ENCODE measurements around the gene OSBPL3. TPM values are rescaled to one million over a fixed set of nuclear protein-coding genes. Genes with fewer than 3 reads are reported as not detected.

OSBPL3 gene
- total RNA-seq, 1 donor from 2014 or later, result 59.2 TPM

DNA sequence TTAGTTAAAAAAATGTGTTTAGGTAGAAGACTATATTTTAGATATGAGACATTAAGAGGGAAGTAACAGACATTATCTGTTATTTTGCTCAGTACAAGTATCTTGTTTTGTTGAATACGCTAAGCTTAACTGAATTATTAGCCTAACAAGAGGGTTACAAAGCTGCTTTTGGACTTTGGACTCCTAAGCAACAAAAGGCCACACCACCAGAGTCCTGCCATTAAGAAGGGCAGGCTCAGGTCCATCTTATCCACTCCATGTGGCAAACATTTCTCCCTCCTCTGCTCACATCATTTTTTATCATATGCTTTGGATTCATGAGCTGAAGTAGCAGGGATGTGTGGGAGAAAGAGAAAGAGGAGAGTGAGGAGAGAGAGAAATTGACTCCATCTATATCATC is 33.5 kb downstream of the OSBPL3 start:
- Histone ChIP-seq H3K4me1 (peaks cover 8% of the 10 kb centered on the region), H3K27me3 (no peaks in the 10 kb centered on the region), H3K9me3 (no peaks in the 10 kb centered on the region), H3K27ac (no peak overlapping the region), H3K4me3 (no peak overlapping the region), H3K36me3 (no peaks in the 10 kb centered on the region)
- no peak for DNase-seq (ENCODE audit: extremely low spot score in 2 of 2)
- no peak for TF ChIP-seq POLR2AphosphoS5 (IDR thresholded peaks at IDR 0.05; ENCODE audit: insufficient read depth in 1 of 2, low read depth in 1 of 2)
- TF ChIP-seq POLR2A (IDR thresholded peaks at IDR 0.05), result no peak
- TF ChIP-seq, protein P1, sequence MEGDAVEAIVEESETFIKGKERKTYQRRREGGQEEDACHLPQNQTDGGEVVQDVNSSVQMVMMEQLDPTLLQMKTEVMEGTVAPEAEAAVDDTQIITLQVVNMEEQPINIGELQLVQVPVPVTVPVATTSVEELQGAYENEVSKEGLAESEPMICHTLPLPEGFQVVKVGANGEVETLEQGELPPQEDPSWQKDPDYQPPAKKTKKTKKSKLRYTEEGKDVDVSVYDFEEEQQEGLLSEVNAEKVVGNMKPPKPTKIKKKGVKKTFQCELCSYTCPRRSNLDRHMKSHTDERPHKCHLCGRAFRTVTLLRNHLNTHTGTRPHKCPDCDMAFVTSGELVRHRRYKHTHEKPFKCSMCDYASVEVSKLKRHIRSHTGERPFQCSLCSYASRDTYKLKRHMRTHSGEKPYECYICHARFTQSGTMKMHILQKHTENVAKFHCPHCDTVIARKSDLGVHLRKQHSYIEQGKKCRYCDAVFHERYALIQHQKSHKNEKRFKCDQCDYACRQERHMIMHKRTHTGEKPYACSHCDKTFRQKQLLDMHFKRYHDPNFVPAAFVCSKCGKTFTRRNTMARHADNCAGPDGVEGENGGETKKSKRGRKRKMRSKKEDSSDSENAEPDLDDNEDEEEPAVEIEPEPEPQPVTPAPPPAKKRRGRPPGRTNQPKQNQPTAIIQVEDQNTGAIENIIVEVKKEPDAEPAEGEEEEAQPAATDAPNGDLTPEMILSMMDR (IDR thresholded peaks at IDR 0.05), result no peak
- intact Hi-C loops (cut with DNase I), result no loop called here

DNA sequence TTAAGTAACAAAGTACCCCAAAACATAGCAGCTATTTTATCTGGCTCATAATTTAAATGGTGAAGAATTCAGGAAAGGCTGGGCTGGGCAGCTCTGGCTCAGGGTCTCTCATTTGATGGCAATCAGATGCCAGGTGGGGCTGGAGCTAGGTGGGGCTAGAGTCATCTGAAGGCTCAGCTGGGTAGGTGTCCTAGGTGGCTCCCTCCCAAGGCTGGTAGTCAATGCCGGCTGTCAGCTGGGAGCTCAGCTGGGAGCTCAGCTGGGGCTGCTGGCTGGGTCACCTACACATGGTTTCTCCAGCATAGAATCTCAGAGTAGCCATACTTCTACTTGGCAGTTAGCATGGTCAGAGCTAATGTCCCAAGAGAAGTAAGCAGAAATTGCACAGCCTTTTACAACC is 34.1 kb downstream of the OSBPL3 start:
- Histone ChIP-seq H3K9me3 (no peaks in the 10 kb centered on the region), H3K27me3 (no peaks in the 10 kb centered on the region), H3K4me1 (peaks cover 8% of the 10 kb centered on the region), H3K4me3 (no peak overlapping the region), H3K27ac (no peak overlapping the region), H3K36me3 (no peaks in the 10 kb centered on the region)
- intact Hi-C loops (cut with DNase I), result no loop called here
- TF ChIP-seq, protein P1 (IDR thresholded peaks at IDR 0.05), result no peak
- TF ChIP-seq POLR2AphosphoS5 (IDR thresholded peaks at IDR 0.05; ENCODE audit: insufficient read depth in 1 of 2, low read depth in 1 of 2), result no peak
- TF ChIP-seq POLR2A (IDR thresholded peaks at IDR 0.05), result no peak
- DNase-seq (ENCODE audit: extremely low spot score in 2 of 2), result no peak

DNA sequence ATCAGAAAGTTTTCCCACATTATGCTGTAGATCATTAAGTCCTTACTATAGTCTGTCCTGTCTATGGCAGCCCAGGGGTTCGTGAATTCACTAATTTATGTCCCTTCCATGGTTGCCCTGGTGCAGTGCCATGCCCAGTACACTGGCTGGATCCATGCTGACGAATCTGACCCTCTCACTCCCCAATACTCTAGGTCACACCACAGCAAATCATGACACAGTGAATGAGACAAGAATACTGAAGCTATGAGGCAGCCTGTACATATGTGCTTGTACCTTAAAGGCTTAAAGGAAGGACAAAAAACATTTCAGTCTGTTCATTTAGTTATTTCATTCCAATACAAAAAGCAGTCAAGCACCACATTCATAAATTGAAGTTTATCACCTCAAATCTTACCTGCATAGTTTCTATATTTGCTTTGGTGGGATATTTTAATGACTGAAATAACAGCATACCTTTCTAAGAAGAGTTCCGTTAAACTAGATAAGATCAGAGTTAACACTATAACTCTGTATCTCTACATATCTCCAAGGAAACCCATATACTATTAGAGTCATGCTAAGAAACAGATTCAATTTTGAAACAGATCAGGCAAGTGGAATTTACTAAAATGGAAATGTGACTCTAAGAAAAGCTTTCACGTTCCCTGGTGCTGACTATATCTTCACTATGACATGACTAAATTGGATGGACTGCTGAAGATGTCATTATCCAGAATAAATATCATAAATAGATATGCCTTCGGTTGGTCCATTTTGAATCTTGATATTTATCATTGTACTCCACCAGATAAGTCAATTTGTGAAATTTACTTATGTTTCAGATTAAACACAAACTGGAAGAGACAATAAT is 36.7 kb downstream of the OSBPL3 start:
- TF ChIP-seq POLR2A (IDR thresholded peaks at IDR 0.05) (no peak), POLR2AphosphoS5 (IDR thresholded peaks at IDR 0.05; ENCODE audit: insufficient read depth in 1 of 2, low read depth in 1 of 2) (no peak)
- TF ChIP-seq, protein P1 (IDR thresholded peaks at IDR 0.05), result no peak

DNA sequence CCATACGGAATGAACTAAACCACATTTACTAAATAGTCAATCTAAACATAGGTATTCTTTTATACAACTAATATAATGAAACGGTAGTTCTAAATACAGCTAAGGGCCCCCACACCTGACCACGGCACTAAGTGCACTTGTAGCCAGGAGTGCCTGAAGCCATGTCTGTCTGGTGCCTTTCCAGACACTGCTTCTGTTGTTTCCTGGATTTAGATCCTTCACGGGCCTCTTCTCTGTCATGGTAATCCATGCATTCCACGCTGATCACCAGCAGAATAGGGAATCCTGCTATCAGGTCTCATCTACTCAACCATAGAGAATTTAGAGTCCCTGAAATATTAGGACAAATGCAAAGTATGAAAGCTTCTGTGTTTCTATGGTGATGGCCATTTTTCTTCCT is 37.8 kb downstream of the OSBPL3 start:
- intact Hi-C loops (cut with DNase I), result no loop called here
- H3K27me3 ChIP-seq, result no peaks in the 10 kb centered on the region
- no peak for DNase-seq (ENCODE audit: extremely low spot score in 2 of 2)
- H3K4me3 ChIP-seq, result no peak overlapping the region
- TF ChIP-seq POLR2AphosphoS5 (IDR thresholded peaks at IDR 0.05; ENCODE audit: insufficient read depth in 1 of 2, low read depth in 1 of 2), result no peak
- no peak overlapping the region for H3K27ac ChIP-seq
- no peaks in the 10 kb centered on the region for H3K9me3 ChIP-seq
- H3K36me3 ChIP-seq, result no peaks in the 10 kb centered on the region
- no peaks in the 10 kb centered on the region for H3K4me1 ChIP-seq

More for the DNA sequence above, 36.7 kb downstream of the OSBPL3 start:
- no peak overlapping the region for H3K4me3 ChIP-seq
- intact Hi-C loops (cut with DNase I), result no loop called here
- H3K9me3 ChIP-seq, result no peaks in the 10 kb centered on the region
- DNase-seq (ENCODE audit: extremely low spot score in 2 of 2), result no peak
- no peak overlapping the region for H3K27ac ChIP-seq
- no peaks in the 10 kb centered on the region for H3K36me3 ChIP-seq
- H3K27me3 ChIP-seq, result no peaks in the 10 kb centered on the region
- no peaks in the 10 kb centered on the region for H3K4me1 ChIP-seq

DNA sequence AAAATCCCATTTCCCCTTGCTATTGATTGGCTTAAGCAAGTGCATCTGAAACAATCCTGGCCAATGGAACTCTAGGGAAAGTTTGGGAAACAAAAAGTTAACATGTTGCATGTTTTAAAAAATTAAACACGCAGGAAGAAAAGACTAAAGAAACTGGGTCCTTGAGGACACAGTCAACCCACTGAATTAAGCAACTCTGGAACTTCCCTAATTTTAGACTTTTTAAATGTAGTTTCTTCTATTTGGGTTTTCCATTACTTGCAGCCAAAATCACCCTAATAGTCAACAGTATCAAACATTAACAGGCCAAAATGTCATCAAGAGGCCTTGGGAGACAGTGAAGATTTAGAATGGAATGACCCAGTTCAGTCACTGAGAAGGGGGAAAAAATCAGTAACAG is 40.6 kb downstream of the OSBPL3 start:
- DNase-seq (ENCODE audit: extremely low spot score in 2 of 2), result no peak
- H3K9me3 ChIP-seq, result no peaks in the 10 kb centered on the region
- H3K36me3 ChIP-seq, result no peaks in the 10 kb centered on the region
- no peaks in the 10 kb centered on the region for H3K4me1 ChIP-seq
- intact Hi-C loops (cut with DNase I), result no loop called here
- no peak for TF ChIP-seq POLR2A (IDR thresholded peaks at IDR 0.05)
- no peak for TF ChIP-seq POLR2AphosphoS5 (IDR thresholded peaks at IDR 0.05; ENCODE audit: insufficient read depth in 1 of 2, low read depth in 1 of 2)
- TF ChIP-seq, protein P1 (IDR thresholded peaks at IDR 0.05), result no peak
- H3K27ac ChIP-seq, result no peak overlapping the region
- no peaks in the 10 kb centered on the region for H3K27me3 ChIP-seq
- H3K4me3 ChIP-seq, result no peak overlapping the region
